K562 (cell line): ENCODE measurements around the gene EPB41L4B. TPM values are rescaled to one million over a fixed set of nuclear protein-coding genes. Genes with fewer than 3 reads are reported as not detected.

Experiments used
- ATAC-seq: fragments of 200-7000 bp; cut with Tn5 transposase; 3 replicates; pipeline ENCODE4 v1.9.1; 2020; ENCODE audit warnings: moderate library complexity
- BruUV-seq: library from RNA; stranded (reverse); fragments of 400-500 nt; replicated peaks from 2 replicates; lab custom pipeline; 2021; lab: Mats Ljungman, UMichigan
- CTCF ChIA-PET: fragments of 300-600 bp; formaldehyde crosslinking; extraction: SDS; loops from one replicate; lab custom pipeline; 2021; ENCODE audit warnings: low intra/inter-chr PET ratio; lab: Yijun Ruan, JAX
- POLR2A ChIA-PET: fragments of 300-600, 350-650 bp; sonication (Branson Sonifier 250); formaldehyde crosslinking; extraction: SDS; loops from one replicate; lab custom pipeline; 2021; ENCODE audit warnings: antibody characterized with exemption, inconsistent platforms; lab: Yijun Ruan, JAX
- DNase-seq, 4 experiments: peaks; one replicate each; pipeline versions ENCODE4 v3.0.0 to v3.0.0-alpha.2; 2011 to 2018; ENCODE audit warnings: low spot score in 3 of 4, mixed read lengths in 3 of 4; ENCODE audit errors: extremely low read depth in 1 of 4
- FAIRE-seq: peaks from 2 replicates; lab custom pipeline; 2011; peaks lifted over from hg19 to GRCh38; lab: Jason Lieb, UNC
- H2AFZ ChIP-seq: 2 replicates; pipeline ENCODE4 v1.6.0; 2011; ENCODE audit warnings: low read depth, low read length, control low read depth, inconsistent platforms
- H3K27ac ChIP-seq: fragments of 200-600 bp; 3 replicates; pipeline ENCODE4 v1.8.0; 2011; ENCODE audit warnings: low read depth, mild to moderate bottlenecking, control low read depth, inconsistent platforms, low read length, moderate library complexity, mixed read lengths; ENCODE audit errors: extremely low read depth
- H3K27me3 ChIP-seq, 2 experiments: fragments of 300-600 bp in 1 of 2; 2 replicates in 1 of 2; 3 replicates in 1 of 2; pipeline versions ENCODE4 v1.6.0 to v1.8.0; 2011; ENCODE audit warnings: inconsistent platforms in 2 of 2, low read length in 2 of 2, mild to moderate bottlenecking in 1 of 2, mixed read lengths in 1 of 2, moderate library complexity in 1 of 2; ENCODE audit not compliant: control insufficient read depth in 2 of 2, insufficient read depth in 2 of 2
- H3K36me3 ChIP-seq: fragments of 300-600 bp; 3 replicates; pipeline ENCODE4 v1.8.0; 2011; ENCODE audit warnings: mild to moderate bottlenecking, low read length, inconsistent platforms; ENCODE audit not compliant: control insufficient read depth, insufficient read depth
- H3K4me1 ChIP-seq, 2 experiments: fragments of 200-600 bp in 1 of 2; replicated peaks in 1 of 2; 2 replicates in 1 of 2; 3 replicates in 1 of 2; pipeline versions ENCODE4 v1.5.1 to v1.8.0; 2011; ENCODE audit warnings: inconsistent platforms in 2 of 2, low read length in 2 of 2, mild to moderate bottlenecking in 1 of 2, mixed read lengths in 1 of 2, moderate library complexity in 1 of 2; ENCODE audit not compliant: control insufficient read depth in 2 of 2, insufficient read depth in 2 of 2
- H3K4me2 ChIP-seq: 2 replicates; pipeline ENCODE4 v1.6.1; 2011; ENCODE audit warnings: low read length, control low read depth, inconsistent platforms, mixed read lengths; ENCODE audit not compliant: insufficient read depth
- H3K4me3 ChIP-seq: fragments of 200-600 bp; sonication (generic), shearing (Covaris generic); 2 replicates; pipeline ENCODE4 v1.5.1; 2016; ENCODE audit warnings: control low read depth, inconsistent platforms
- H3K79me2 ChIP-seq: fragments of 200-600 bp; 3 replicates; pipeline ENCODE4 v1.8.0; 2011; ENCODE audit warnings: low read length, inconsistent platforms; ENCODE audit not compliant: control insufficient read depth, insufficient read depth
- H3K9ac ChIP-seq, 2 experiments: 2 replicates each; pipeline versions ENCODE4 v1.6.0 to v1.6.1; 2011; ENCODE audit warnings: low read depth in 2 of 2, low read length in 2 of 2, control low read depth in 1 of 2, inconsistent platforms in 1 of 2, mild to moderate bottlenecking in 1 of 2, mixed read lengths in 1 of 2; ENCODE audit not compliant: insufficient read depth in 1 of 2
- H3K9me1 ChIP-seq: one replicate; pipeline ENCODE4 v1.6.0; 2011; ENCODE audit warnings: inconsistent platforms, mild to moderate bottlenecking, low read length, moderate library complexity; ENCODE audit not compliant: control insufficient read depth, insufficient read depth
- H3K9me3 ChIP-seq: replicated peaks from 2 replicates; pipeline ENCODE4 v1.5.1; 2011; ENCODE audit warnings: low read depth, low read length, inconsistent platforms; ENCODE audit not compliant: control insufficient read depth, insufficient read depth
- H4K20me1 ChIP-seq: replicated peaks from 2 replicates; pipeline ENCODE4 v1.6.1; 2011; ENCODE audit warnings: low read length, inconsistent platforms, mixed read lengths; ENCODE audit not compliant: control insufficient read depth, insufficient read depth
- BRCA1 ChIP-seq, 2 experiments: fragments of 450-650 bp in 1 of 2; sonication (generic) in 1 of 2; formaldehyde crosslinking in 1 of 2; IDR thresholded peaks; 2 replicates each; pipeline versions ENCODE4 v1.5.0 to v1.6.1; 2017 to 2020; ENCODE audit warnings: mild to moderate bottlenecking in 1 of 2, missing genetic modification reagents in 1 of 2
- ERF ChIP-seq: fragments of 450-650 bp; formaldehyde crosslinking; IDR thresholded peaks from 2 replicates; pipeline ENCODE4 v1.4.0; 2020; ENCODE audit warnings: mild to moderate bottlenecking, mixed read lengths
- FUS ChIP-seq: fragments of 200-400 bp; formaldehyde crosslinking; optimal IDR thresholded peaks from 2 replicates; pipeline ENCODE3; 2017; ENCODE audit warnings: low read depth, low read length
- NCOA6 ChIP-seq: fragments of 450-650 bp; IDR thresholded peaks from 2 replicates; pipeline ENCODE4 v1.6.1; 2017; ENCODE audit warnings: mild to moderate bottlenecking
- NEUROD1 ChIP-seq: fragments of 150-350 bp; IDR thresholded peaks from 2 replicates; pipeline ENCODE4 v1.6.1; 2014; ENCODE audit warnings: borderline replicate concordance, low read length, low read depth; ENCODE audit not compliant: partially characterized antibody
- PML ChIP-seq: IDR thresholded peaks from 2 replicates; pipeline ENCODE4 v1.6.1; 2012; ENCODE audit warnings: low read length, inconsistent platforms
- RCOR1 ChIP-seq, 2 experiments: IDR thresholded peaks; 2 replicates each; pipeline ENCODE4 v1.6.1; 2012; ENCODE audit warnings: low read depth in 2 of 2, low read length in 2 of 2, borderline replicate concordance in 1 of 2, improper control_type of control experiment in 1 of 2
- SMC3 ChIP-seq: conservative IDR thresholded peaks from 2 replicates; pipeline ENCODE4 v1.6.1; 2011; ENCODE audit warnings: low read depth, low read length, improper control_type of control experiment; ENCODE audit not compliant: insufficient read depth
- STAG1 ChIP-seq: sonication (generic); formaldehyde crosslinking; IDR thresholded peaks from 2 replicates; pipeline ENCODE4 v1.5.0; 2020; ENCODE audit warnings: missing genetic modification reagents, borderline replicate concordance
- ZNF696 ChIP-seq: fragments of 250-450 bp; sonication (Bioruptor Pico); conservative IDR thresholded peaks from 2 replicates; pipeline ENCODE4 v1.4.0; 2020; ENCODE audit warnings: mild to moderate bottlenecking, moderate library complexity
- ZNF717 ChIP-seq: fragments of 250-450 bp; sonication (Bioruptor Pico); IDR thresholded peaks from 2 replicates; pipeline ENCODE4 v1.5.0; 2021
- WGBS: fragments of 100-300 bp; shearing (Covaris generic); methylation state at CpG from one replicate; pipeline ENCODE4 v1.1.6; 2016; ENCODE audit warnings: low coverage, mixed read lengths; ENCODE audit not compliant: insufficient coverage; ENCODE audit errors: missing lambda C conversion rate; 5-methylcytosine and 5-hydroxymethylcytosine counted together
- in situ Hi-C: fragments of 300-500 bp; cut with MboI; formaldehyde crosslinking; loops from 4 replicates; pipeline ENCODE4 v1.15.0; 2018; ENCODE audit warnings: inconsistent platforms, mixed read lengths
- intact Hi-C: fragments of 100-400 bp; cut with micrococcal nuclease; formaldehyde crosslinking; loops from 2 replicates; pipeline ENCODE4 v1.14.2; 2022
- polyA plus RNA-seq, 8 experiments: library from polyadenylated mRNA; depleted of rRNA in 4 of 8; stranded (reverse) in 5 of 8; unstranded in 3 of 8; fragments of >200 nt; fragmentation: Nextera tagmentation in 2 of 8; fragmentation: Illumina TruSeq in 1 of 8; extraction: Ambion mirVana in 2 of 8; extraction: Trizol in 1 of 8; gene quantifications; 2 replicates each; pipeline versions ENCODE4 v1.2.1 to v1.2.3, GENCODE V29; 2011 to 2014; ENCODE audit warnings: inconsistent platforms in 1 of 8, missing spikeins in 1 of 8
- total RNA-seq, 7 experiments: library from RNA; depleted of rRNA in 6 of 7; stranded (reverse); fragments of >200 nt in 6 of 7; fragmentation: Illumina TruSeq in 2 of 7; extraction: Trizol in 2 of 7; gene quantifications; 2 replicates each; pipeline versions ENCODE4 v1.2.1 to v1.2.3, GENCODE V29; 2011 to 2021; ENCODE audit warnings: low replicate concordance in 1 of 7
- TF ChIP-seq, protein P1 (sequence below): fragments of 450-650 bp; IDR thresholded peaks from 2 replicates; pipeline ENCODE4 v1.6.1; 2016; ENCODE audit warnings: antibody characterized with exemption
- TF ChIP-seq, protein P2 (sequence below): IDR thresholded peaks from 3 replicates; pipeline ENCODE4 v1.6.1; 2011; ENCODE audit warnings: borderline replicate concordance, mild to moderate bottlenecking, moderate library complexity; ENCODE audit not compliant: insufficient read length; ENCODE audit errors: extremely low read depth
- TF ChIP-seq, protein P3 (sequence below), 3 experiments: IDR thresholded peaks in 2 of 3; conservative IDR thresholded peaks in 1 of 3; 2 replicates each; pipeline ENCODE4 v1.5.1; 2011 to 2012; ENCODE audit warnings: low read length in 3 of 3, mild to moderate bottlenecking in 3 of 3, control low read depth in 2 of 3, improper control_type of control experiment in 1 of 3, inconsistent platforms in 1 of 3, low read depth in 1 of 3, mixed read lengths in 1 of 3, moderate library complexity in 1 of 3; ENCODE audit not compliant: insufficient read depth in 2 of 3

EPB41L4B gene
- total and polyA plus RNA-seq, 9 of the 15 experiments (the other 6 are each of a cell fraction or from before 2014, with no cell fraction given), result 0.09 to 0.38 (median 0.21) TPM

DNA sequence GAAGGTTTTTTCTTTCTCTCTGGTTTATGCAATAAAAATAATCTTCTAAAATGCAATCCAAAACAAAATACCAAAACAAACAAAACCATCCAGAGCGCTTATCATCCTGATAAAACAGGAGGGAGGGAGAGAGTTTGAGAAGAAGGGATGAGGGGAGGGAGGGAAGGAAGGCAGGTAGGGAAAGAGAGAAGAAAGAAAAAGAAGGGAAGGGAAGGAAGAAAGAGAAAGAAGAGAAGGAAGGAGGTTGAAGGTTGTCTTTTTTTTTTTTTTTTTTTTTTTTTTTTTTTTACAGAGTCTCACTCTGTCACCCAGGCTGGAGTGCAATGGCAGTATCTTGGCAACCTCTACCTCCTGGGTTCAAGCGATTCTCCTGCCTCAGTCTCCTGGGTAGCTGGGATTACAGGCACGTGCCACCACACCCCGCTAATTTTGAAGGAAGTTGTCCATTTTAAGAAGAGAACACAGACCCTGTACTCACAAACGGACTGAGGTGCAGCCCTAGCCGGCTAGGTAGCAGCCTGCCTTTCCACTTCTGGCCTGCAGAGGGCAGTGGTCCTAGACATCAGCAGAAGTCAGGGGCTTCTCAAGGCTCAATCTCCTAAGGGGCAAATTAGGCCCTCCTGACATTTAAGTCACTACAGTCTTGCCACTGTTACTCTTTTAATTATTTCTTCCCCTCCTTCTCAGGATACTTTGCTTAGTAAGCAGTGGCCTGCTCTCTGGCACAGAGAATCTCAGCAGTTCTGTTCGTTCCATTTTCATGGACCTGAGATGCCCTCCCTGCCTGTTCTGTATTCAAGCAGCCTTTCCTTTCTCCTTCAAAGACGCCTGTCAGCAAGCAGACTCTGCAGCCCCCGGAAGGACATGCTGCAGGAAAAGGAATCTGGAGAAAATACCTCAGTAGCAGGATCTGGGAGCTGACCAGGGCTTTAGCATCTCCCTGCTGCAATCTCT lies 76.4 kb downstream of the EPB41L4B start:
- peak; percentile 97 for ATAC-seq
- H3K4me2 ChIP-seq, result no peak overlapping the region
- no peaks in the 10 kb centered on the region for H3K9me3 ChIP-seq
- ChIA-PET POLR2A (no interaction called here), CTCF (interaction anchor here (1.0 kb wide), 1 partner anchor 76 kb away, joined by 3 read pairs; the partner anchor contains the start of gene EPB41L4B)
- H3K4me1 ChIP-seq, result no peaks in the 10 kb centered on the region
- no peak overlapping the region for H3K4me3 ChIP-seq
- FAIRE-seq, result peak; percentile 97
- no peaks in the 10 kb centered on the region for H3K36me3 ChIP-seq
- no peaks in the 10 kb centered on the region for H3K79me2 ChIP-seq
- 2% methylated on average over 9 of the region's 9 CpGs for WGBS
- H2AFZ ChIP-seq, result no peak overlapping the region
- no peak overlapping the region for H3K27ac ChIP-seq
- H3K27me3 ChIP-seq, result peaks cover 5 to 9% of the 10 kb centered on the region in 2 experiments; a peak in 1 of 5 replicates
- no peak overlapping the region for H3K9ac ChIP-seq
- no peaks in the 10 kb centered on the region for H4K20me1 ChIP-seq
- intact Hi-C loops, result loop anchor here (1.0 to 5.0 kb wide), 3 partner anchors 58 to 276 kb away; partner anchors contain the start of gene EPB41L4B
- BruUV-seq, result no TSS peak
- no peaks in the 10 kb centered on the region for H3K9me1 ChIP-seq
- peak; percentile 67 to 80 (median 76) for DNase-seq
- in situ Hi-C loops, result no loop called here
- TF ChIP-seq NEUROD1 (no peak), NCOA6 (no peak), ZNF717 (CRISPR knock-in tag) (no peak), PML (no peak), ERF (CRISPR knock-in tag) (no peak), FUS (no peak), STAG1 (CRISPR knock-in tag) (peak; percentile 18; the same call in 1 of the 2 replicates), SMC3 (peak; percentile 58; the same call in 1 of the 2 replicates), RCOR1 (IDR thresholded peaks at IDR 0.05; ENCODE audit: borderline replicate concordance in 1 of 2, low read depth in 2 of 2, low read length in 2 of 2) (0 out of 4 replicates have a peak, but pooled peaks of 1 of the 2 experiments have one; percentile 18), ZNF696 (CRISPR knock-in tag) (no peak), BRCA1 (IDR thresholded peaks at IDR 0.05) (no peak), BRCA1 (CRISPR knock-in tag; IDR thresholded peaks at IDR 0.05) (no peak)
- TF ChIP-seq, protein P1, sequence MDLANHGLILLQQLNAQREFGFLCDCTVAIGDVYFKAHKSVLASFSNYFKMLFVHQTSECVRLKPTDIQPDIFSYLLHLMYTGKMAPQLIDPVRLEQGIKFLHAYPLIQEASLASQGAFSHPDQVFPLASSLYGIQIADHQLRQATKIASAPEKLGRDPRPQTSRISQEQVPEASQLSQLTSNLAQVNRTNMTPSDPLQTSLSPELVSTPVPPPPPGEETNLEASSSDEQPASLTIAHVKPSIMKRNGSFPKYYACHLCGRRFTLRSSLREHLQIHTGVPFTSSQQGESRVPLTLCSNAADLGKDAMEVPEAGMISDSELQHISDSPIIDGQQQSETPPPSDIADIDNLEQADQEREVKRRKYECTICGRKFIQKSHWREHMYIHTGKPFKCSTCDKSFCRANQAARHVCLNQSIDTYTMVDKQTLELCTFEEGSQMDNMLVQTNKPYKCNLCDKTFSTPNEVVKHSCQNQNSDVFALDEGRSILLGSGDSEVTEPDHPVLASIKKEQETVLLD, result no peak
- TF ChIP-seq, protein P2, sequence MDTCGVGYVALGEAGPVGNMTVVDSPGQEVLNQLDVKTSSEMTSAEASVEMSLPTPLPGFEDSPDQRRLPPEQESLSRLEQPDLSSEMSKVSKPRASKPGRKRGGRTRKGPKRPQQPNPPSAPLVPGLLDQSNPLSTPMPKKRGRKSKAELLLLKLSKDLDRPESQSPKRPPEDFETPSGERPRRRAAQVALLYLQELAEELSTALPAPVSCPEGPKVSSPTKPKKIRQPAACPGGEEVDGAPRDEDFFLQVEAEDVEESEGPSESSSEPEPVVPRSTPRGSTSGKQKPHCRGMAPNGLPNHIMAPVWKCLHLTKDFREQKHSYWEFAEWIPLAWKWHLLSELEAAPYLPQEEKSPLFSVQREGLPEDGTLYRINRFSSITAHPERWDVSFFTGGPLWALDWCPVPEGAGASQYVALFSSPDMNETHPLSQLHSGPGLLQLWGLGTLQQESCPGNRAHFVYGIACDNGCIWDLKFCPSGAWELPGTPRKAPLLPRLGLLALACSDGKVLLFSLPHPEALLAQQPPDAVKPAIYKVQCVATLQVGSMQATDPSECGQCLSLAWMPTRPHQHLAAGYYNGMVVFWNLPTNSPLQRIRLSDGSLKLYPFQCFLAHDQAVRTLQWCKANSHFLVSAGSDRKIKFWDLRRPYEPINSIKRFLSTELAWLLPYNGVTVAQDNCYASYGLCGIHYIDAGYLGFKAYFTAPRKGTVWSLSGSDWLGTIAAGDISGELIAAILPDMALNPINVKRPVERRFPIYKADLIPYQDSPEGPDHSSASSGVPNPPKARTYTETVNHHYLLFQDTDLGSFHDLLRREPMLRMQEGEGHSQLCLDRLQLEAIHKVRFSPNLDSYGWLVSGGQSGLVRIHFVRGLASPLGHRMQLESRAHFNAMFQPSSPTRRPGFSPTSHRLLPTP, result no peak
- TF ChIP-seq, protein P3, sequence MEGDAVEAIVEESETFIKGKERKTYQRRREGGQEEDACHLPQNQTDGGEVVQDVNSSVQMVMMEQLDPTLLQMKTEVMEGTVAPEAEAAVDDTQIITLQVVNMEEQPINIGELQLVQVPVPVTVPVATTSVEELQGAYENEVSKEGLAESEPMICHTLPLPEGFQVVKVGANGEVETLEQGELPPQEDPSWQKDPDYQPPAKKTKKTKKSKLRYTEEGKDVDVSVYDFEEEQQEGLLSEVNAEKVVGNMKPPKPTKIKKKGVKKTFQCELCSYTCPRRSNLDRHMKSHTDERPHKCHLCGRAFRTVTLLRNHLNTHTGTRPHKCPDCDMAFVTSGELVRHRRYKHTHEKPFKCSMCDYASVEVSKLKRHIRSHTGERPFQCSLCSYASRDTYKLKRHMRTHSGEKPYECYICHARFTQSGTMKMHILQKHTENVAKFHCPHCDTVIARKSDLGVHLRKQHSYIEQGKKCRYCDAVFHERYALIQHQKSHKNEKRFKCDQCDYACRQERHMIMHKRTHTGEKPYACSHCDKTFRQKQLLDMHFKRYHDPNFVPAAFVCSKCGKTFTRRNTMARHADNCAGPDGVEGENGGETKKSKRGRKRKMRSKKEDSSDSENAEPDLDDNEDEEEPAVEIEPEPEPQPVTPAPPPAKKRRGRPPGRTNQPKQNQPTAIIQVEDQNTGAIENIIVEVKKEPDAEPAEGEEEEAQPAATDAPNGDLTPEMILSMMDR (IDR thresholded peaks at IDR 0.05 in 2 of 3, conservative IDR thresholded peaks at IDR 0.05 in 1 of 3; ENCODE audit: insufficient read depth in 2 of 3, low read depth in 1 of 3, low read length in 3 of 3), result peak; percentile 75 to 90 (median 78)
